ENCODE measurements around the gene MAN2A2.

Gene MAN2A2

DNA sequence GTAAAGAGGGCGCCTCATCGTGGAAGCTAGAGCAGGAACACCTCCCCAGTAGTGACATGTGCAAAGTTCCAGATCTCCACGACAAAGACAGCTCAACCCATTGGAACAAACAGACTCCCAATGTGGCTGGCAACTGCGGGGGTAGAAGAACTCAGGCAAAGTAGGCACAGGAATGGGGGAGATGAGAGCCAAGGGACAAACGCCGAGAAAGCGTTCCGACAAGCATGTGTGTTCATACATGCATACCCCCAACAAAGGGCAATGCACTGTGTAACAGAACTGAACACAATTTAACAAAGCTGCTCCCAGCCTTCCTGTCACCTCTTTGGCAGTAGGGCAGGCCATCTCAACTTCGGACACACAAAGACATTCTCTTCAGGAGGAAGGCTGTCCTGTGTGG is 63.2 kb downstream of the MAN2A2 start:
- no peak for DNase-seq (ENCODE audit: low read depth)

GRCh38 chr15:90967206-90967605 is 64.1 kb downstream of the MAN2A2 start:
- no peak for DNase-seq (ENCODE audit: low read depth)

GRCh38 chr15:90968434-90968833 is 65.3 kb downstream of the MAN2A2 start:
- DNase-seq (ENCODE audit: low read depth) = no peak

- DNase-seq (ENCODE audit: low read depth) = no peak
Measured at GRCh38 chr15:90970274-90970673, 67.2 kb downstream of the MAN2A2 start.

DNA sequence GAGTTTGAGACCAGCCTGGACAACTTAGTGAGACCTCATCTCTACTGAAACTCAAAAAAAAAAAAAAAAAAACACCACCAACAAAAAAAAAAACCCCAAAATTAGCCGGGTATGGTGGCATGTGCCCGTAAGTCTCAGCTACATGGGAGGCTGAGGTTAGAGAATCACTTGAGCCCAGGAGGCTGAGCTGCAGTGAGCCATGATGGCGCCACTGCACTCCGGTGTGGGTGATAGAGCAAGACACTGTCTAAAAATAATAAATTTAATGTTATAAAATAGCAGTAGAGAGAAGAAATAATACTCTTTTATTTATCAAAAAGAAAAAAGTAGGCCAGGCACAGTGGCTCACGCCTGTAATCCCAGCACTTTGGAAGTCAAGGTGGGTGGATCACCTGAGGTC is 69.0 kb downstream of the MAN2A2 start:
- no peak for DNase-seq (ENCODE audit: low read depth)
